Smooth muscle cell of the brain vasculature (primary cell): Measurements from ENCODE around the gene RHBDF2.

Experiments used
- DNase-seq: peaks from one replicate; pipeline ENCODE4 v3.0.0-alpha.2; 2012; ENCODE audit warnings: low read depth, low spot score

Gene RHBDF2

GRCh38 chr17:76461765-76462555 lies 39.3 kb downstream of the RHBDF2 start:
- DNase-seq: no peak

- DNase-seq: no peak
These were observed 41.5 kb downstream of the RHBDF2 start for GRCh38 chr17:76459674-76460073.

- DNase-seq: peak; percentile 24
These were observed 42.4 kb downstream of the RHBDF2 start for GRCh38 chr17:76458580-76459490.

DNA sequence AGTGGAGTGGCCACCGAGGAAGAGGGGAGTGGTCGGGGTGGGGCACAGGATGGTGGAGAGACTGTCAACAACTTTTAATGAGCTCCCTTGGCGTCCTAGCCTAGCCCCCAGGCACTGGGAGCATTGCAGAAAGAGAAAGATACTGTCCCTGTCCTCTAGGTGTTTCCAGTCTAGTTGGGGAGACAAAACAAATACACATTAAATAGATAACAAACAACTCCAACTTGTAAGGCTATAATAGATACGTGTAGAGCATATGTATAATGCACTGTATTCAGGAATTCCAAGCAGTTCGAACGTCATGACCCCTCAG lies 47.8 kb downstream of the RHBDF2 start:
- DNase-seq: no peak

GRCh38 chr17:76452660-76453430 lies 48.4 kb downstream of the RHBDF2 start, which contains the start of gene UBE2O:
Gene UBE2O (minus strand): TSS chr17:76453152. CDS start chr17:76453141, 11 bp downstream.
- DNase-seq: peak; percentile 55

GRCh38 chr17:76452127-76452659 lies 49.0 kb downstream of the RHBDF2 start:
- no peak for DNase-seq

GRCh38 chr17:76451506-76451905 lies 49.7 kb downstream of the RHBDF2 start:
- DNase-seq: no peak

DNA sequence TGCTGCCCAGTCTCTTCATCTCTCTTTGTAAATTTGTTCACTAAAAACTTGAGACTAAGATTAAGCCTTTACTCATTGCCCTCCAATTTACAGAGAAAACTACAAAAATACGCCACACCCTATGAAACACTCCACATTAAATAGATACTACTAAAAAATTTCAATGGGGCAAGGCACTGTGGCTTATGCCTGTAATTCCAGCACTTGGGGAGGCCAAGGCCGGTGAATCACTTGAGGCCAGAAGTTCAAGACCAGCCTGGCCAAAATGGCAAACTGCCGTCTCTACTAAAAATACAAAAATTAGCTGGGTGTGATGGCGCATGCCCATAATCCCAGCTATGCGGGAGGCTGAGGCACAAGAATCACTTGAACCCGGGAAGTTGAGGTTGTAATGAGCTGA lies 52.1 kb downstream of the RHBDF2 start:
- DNase-seq: no peak

GRCh38 chr17:76447931-76448652 lies 53.1 kb downstream of the RHBDF2 start:
- DNase-seq: no peak

- peak; percentile 39 for DNase-seq
These were observed 54.6 kb downstream of the RHBDF2 start for GRCh38 chr17:76446449-76447231.

DNA sequence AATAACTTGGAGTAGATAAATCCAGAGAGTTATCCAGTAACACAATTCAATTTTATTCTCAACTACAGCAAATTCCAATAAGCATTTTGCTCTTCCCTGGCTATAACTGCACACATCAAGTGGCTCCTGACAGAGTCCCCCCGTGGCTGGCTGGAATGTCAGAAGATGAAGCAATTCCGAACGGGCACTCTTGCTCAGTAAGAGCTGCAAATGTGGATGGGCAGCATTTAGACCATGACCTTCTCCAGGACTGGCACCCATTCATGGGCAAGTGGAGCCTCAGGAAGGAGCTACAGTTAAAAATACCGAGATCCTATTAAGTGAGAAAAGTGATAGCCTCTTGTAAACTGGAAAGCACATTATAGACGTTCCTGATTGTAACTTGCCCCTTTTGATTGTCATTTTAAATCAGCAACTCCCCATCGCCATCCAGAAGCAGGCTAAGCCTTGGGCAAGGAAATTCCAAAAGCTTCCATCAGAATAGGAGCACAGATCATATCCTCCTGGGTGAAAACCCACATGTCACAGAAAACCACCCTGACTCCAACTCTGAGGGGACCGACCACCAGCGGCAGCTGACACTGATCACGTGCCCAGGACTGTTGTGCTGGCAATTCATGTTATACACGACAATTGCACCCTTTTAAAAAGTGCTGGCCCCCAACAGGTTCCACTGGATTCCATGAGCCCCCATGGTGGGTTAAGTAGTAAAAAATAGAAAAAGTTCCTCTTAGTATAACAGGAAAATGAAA lies 55.4 kb downstream of the RHBDF2 start:
- DNase-seq: no peak

- no peak for DNase-seq
These were observed 56.5 kb downstream of the RHBDF2 start for GRCh38 chr17:76444518-76445311.

GRCh38 chr17:76442341-76443338 lies 58.6 kb downstream of the RHBDF2 start:
- no peak for DNase-seq

DNA sequence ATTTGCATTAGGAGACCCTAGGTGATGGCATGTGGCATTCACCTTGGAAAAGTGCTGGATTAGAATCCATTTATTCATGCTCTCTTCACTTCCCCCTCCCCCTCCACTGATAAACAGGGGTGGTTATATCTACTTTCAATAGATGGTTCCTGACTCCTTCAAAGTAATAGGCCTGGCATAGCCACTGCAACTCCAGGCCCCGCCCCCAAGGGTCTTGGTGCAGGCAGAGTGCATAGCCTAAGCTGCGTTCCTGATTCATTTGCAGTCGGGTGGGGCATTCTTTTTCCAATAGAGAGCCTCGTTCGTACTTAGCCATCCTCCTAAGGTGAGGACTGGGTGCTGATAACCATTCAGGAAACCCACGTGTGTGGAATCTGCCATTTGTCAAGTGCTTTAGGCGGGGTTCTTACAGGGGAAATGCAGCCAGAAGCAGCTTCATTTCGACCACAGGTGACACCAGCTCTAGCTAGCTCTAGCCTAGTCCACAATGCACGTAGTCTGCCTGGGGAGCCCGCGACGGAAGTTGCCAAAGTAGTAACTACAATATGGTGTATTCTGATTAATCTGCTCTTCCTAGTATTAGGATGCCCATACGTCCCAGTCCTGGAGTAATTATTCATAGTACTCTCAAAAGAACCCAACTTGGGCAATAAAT lies 59.4 kb downstream of the RHBDF2 start:
- no peak for DNase-seq

DNA sequence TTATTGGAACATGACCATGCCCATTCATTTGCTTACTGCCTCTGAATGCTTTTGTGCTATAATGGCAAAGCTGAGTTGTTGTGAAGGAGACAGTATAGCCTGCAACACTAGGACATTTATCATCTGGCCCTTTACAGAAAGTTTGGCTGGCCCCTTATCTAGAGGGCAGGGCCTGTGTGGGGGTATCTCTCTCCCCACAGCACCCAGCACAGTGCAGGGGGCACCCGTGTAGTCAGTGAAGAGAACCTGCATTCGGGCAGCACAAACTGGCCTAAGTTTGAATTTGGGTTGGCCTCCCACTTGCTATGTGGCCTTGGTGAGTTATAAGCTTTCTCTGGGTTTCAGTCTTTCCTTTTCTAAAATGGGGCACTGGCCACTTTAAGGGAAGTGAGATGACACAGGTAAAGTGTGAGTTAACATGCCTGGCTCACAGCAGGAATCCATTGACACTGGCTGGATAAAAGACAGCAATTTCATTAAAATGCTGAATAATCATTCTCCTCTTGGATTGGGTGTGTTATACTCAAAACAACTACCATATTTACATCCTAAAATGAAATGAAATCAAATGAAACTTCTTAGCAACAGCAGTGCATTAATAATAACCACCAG lies 60.4 kb downstream of the RHBDF2 start:
- no peak for DNase-seq

- DNase-seq: no peak
These were observed 61.8 kb downstream of the RHBDF2 start for GRCh38 chr17:76439314-76439928.
